ENCODE results near the gene TMEM203. TPM values are rescaled to one million over a fixed set of nuclear protein-coding genes. Genes with fewer than 3 reads are reported as not detected.
A peak's percentile ranks its signal among the peaks of the same experiment; 100 is the strongest.

TMEM203 gene
- total and polyA plus RNA-seq, 2 of the 13 experiments (the other 11 are each of a cell fraction or from before 2014, with no cell fraction given) = 23.4 to 36.7 TPM

DNA sequence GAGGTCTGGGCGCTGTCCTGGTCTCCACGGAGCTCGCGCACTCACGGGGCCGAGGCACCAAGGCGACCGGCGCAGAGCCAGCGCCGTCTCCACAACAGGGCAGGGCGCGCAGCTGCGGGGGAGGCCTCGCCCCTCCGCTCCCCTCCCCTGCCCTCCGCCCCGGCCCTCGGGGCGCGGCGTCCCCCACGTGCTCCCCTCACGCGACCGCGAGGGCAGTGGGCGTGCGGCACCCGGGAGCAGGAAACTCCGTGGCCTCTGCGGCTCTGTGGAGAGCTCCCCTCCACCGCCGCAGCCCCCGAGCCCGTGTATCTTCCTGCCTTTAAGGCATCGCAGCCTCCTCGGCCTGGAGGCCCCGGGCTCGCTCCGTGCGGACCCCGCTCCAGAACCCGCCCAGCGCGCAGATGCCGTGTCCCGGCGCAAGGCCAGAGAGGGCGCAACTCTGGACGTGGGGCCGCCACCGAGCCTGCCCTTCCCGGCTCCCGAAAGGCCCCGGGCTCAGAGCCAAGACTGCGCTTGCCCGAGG is 34.9 kb upstream of the TMEM203 start (continued):
- TF ChIP-seq ZSCAN25 (CRISPR knock-in tag; IDR thresholded peaks at IDR 0.05) = peak; percentile 98
- TF ChIP-seq ZNF160 (CRISPR knock-in tag; IDR thresholded peaks at IDR 0.05) = peak; percentile 83
- TF ChIP-seq, protein P1, sequence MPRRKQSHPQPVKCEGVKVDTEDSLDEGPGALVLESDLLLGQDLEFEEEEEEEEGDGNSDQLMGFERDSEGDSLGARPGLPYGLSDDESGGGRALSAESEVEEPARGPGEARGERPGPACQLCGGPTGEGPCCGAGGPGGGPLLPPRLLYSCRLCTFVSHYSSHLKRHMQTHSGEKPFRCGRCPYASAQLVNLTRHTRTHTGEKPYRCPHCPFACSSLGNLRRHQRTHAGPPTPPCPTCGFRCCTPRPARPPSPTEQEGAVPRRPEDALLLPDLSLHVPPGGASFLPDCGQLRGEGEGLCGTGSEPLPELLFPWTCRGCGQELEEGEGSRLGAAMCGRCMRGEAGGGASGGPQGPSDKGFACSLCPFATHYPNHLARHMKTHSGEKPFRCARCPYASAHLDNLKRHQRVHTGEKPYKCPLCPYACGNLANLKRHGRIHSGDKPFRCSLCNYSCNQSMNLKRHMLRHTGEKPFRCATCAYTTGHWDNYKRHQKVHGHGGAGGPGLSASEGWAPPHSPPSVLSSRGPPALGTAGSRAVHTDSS (CRISPR knock-in tag; conservative IDR thresholded peaks at IDR 0.05) = no peak
- no peak for TF ChIP-seq TRIM24 (CRISPR knock-in tag; IDR thresholded peaks at IDR 0.05)
- no peak for TF ChIP-seq TOE1 (CRISPR knock-in tag; IDR thresholded peaks at IDR 0.05)
- TF ChIP-seq MEF2D (CRISPR knock-in tag; IDR thresholded peaks at IDR 0.05) = no peak
- TF ChIP-seq DR1 (CRISPR knock-in tag; IDR thresholded peaks at IDR 0.05) = no peak
- TF ChIP-seq, protein P2, sequence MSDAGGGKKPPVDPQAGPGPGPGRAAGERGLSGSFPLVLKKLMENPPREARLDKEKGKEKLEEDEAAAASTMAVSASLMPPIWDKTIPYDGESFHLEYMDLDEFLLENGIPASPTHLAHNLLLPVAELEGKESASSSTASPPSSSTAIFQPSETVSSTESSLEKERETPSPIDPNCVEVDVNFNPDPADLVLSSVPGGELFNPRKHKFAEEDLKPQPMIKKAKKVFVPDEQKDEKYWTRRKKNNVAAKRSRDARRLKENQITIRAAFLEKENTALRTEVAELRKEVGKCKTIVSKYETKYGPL (CRISPR knock-in tag; IDR thresholded peaks at IDR 0.05) = no peak
- TF ChIP-seq ZMAT3 (CRISPR knock-in tag; conservative IDR thresholded peaks at IDR 0.05) = peak; percentile 88
- TF ChIP-seq ZNF605 (CRISPR knock-in tag; IDR thresholded peaks at IDR 0.05) = no peak
- TF ChIP-seq TCF12 (IDR thresholded peaks at IDR 0.05) = no peak
- no peak for TF ChIP-seq TCF12 (CRISPR knock-in tag; IDR thresholded peaks at IDR 0.05)
- no peak for TF ChIP-seq ZKSCAN1 (IDR thresholded peaks at IDR 0.05; ENCODE audit: low read length)
- no peak for TF ChIP-seq NR2F2 (IDR thresholded peaks at IDR 0.05; ENCODE audit: borderline replicate concordance, low read depth)
- no peak for TF ChIP-seq PCBP2 (optimal IDR thresholded peaks at IDR 0.05; ENCODE audit: low read depth, low read length, poor library complexity, severe bottlenecking)
- no peak; the same call in none of the 2 replicates for TF ChIP-seq ELF3 (CRISPR knock-in tag; IDR thresholded peaks at IDR 0.05)
- TF ChIP-seq, protein P3, sequence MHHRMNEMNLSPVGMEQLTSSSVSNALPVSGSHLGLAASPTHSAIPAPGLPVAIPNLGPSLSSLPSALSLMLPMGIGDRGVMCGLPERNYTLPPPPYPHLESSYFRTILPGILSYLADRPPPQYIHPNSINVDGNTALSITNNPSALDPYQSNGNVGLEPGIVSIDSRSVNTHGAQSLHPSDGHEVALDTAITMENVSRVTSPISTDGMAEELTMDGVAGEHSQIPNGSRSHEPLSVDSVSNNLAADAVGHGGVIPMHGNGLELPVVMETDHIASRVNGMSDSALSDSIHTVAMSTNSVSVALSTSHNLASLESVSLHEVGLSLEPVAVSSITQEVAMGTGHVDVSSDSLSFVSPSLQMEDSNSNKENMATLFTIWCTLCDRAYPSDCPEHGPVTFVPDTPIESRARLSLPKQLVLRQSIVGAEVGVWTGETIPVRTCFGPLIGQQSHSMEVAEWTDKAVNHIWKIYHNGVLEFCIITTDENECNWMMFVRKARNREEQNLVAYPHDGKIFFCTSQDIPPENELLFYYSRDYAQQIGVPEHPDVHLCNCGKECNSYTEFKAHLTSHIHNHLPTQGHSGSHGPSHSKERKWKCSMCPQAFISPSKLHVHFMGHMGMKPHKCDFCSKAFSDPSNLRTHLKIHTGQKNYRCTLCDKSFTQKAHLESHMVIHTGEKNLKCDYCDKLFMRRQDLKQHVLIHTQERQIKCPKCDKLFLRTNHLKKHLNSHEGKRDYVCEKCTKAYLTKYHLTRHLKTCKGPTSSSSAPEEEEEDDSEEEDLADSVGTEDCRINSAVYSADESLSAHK (CRISPR knock-in tag; IDR thresholded peaks at IDR 0.05; ENCODE audit: borderline replicate concordance) = no peak
- TF ChIP-seq ZBTB1 (CRISPR knock-in tag; IDR thresholded peaks at IDR 0.05; ENCODE audit: borderline replicate concordance) = no peak
- no peak for TF ChIP-seq CHD4 (IDR thresholded peaks at IDR 0.05; ENCODE audit: borderline replicate concordance, low read length)
- TF ChIP-seq, protein P4, sequence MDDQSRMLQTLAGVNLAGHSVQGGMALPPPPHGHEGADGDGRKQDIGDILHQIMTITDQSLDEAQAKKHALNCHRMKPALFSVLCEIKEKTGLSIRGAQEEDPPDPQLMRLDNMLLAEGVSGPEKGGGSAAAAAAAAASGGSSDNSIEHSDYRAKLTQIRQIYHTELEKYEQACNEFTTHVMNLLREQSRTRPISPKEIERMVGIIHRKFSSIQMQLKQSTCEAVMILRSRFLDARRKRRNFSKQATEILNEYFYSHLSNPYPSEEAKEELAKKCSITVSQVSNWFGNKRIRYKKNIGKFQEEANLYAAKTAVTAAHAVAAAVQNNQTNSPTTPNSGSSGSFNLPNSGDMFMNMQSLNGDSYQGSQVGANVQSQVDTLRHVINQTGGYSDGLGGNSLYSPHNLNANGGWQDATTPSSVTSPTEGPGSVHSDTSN (CRISPR knock-in tag; IDR thresholded peaks at IDR 0.05; ENCODE audit: borderline replicate concordance) = no peak
- TF ChIP-seq, protein P5, sequence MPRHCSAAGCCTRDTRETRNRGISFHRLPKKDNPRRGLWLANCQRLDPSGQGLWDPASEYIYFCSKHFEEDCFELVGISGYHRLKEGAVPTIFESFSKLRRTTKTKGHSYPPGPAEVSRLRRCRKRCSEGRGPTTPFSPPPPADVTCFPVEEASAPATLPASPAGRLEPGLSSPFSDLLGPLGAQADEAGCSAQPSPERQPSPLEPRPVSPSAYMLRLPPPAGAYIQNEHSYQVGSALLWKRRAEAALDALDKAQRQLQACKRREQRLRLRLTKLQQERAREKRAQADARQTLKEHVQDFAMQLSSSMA (CRISPR knock-in tag; IDR thresholded peaks at IDR 0.05) = peak; percentile 64; the same call in 1 of the 2 replicates
- TF ChIP-seq, protein P6, sequence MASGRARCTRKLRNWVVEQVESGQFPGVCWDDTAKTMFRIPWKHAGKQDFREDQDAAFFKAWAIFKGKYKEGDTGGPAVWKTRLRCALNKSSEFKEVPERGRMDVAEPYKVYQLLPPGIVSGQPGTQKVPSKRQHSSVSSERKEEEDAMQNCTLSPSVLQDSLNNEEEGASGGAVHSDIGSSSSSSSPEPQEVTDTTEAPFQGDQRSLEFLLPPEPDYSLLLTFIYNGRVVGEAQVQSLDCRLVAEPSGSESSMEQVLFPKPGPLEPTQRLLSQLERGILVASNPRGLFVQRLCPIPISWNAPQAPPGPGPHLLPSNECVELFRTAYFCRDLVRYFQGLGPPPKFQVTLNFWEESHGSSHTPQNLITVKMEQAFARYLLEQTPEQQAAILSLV (CRISPR knock-in tag; IDR thresholded peaks at IDR 0.05; ENCODE audit: borderline replicate concordance) = peak; percentile 80; the same call in 1 of the 2 replicates
- no peak; the same call in 1 of the 2 replicates for TF ChIP-seq ZBTB3 (CRISPR knock-in tag; IDR thresholded peaks at IDR 0.05; ENCODE audit: borderline replicate concordance, low read depth)
- peak; percentile 68; the same call in 1 of the 2 replicates for TF ChIP-seq RBFOX2 (IDR thresholded peaks at IDR 0.05; ENCODE audit: low read depth, low read length)
